Mesodermal cell (in vitro differentiated cells): ENCODE measurements around the gene ARID1B.

Experiments used
- H3K27ac ChIP-seq: 2 replicates; pipeline ENCODE4 v1.7.0; 2013; ENCODE audit warnings: mild to moderate bottlenecking, low read depth, low read length, moderate library complexity; ENCODE audit not compliant: severe bottlenecking
- H3K36me3 ChIP-seq: 2 replicates; pipeline ENCODE4 v1.7.1; 2013; ENCODE audit warnings: mild to moderate bottlenecking, low read length, moderate library complexity; ENCODE audit not compliant: control insufficient read depth, insufficient read depth
- H3K4me1 ChIP-seq: one replicate; pipeline ENCODE4 v1.7.1; 2013; ENCODE audit warnings: mild to moderate bottlenecking, low read length; ENCODE audit not compliant: insufficient read depth, control insufficient read depth, poor library complexity, severe bottlenecking
- H3K4me3 ChIP-seq: 2 replicates; pipeline ENCODE4 v1.7.0; 2013; ENCODE audit warnings: low read length, control low read depth, mild to moderate bottlenecking; ENCODE audit not compliant: insufficient read depth, poor library complexity, severe bottlenecking; ENCODE audit errors: extremely low read depth
- H3K9me3 ChIP-seq: 2 replicates; pipeline ENCODE4 v1.7.1; 2013; ENCODE audit warnings: mild to moderate bottlenecking, low read length, moderate library complexity; ENCODE audit not compliant: control insufficient read depth
- WGBS, 2 experiments: methylation state at CpG; one replicate each; pipeline ENCODE4 v1.1.5; 2013; ENCODE audit warnings: missing lambda C conversion rate in 2 of 2; ENCODE audit not compliant: insufficient coverage in 2 of 2; 5-methylcytosine and 5-hydroxymethylcytosine counted together

Gene ARID1B

GRCh38 chr6:156844089-156844488, 66.9 kb downstream of the ARID1B start:
- Histone ChIP-seq H3K4me1 (peaks cover 42% of the 10 kb centered on the region), H3K9me3 (no peaks in the 10 kb centered on the region), H3K27ac (no peak overlapping the region), H3K4me3 (no peak overlapping the region), H3K36me3 (peaks cover 3% of the 10 kb centered on the region)
- WGBS, 2 experiments: 57 to 100% methylated on average over 1 to 2 of the region's 3 CpGs

GRCh38 chr6:156845454-156846155, 68.4 kb downstream of the ARID1B start:
- peaks cover 35% of the 10 kb centered on the region for H3K4me1 ChIP-seq
- WGBS, 2 experiments: 100% methylated on average over 1 to 3 of the region's 6 CpGs
- H3K27ac ChIP-seq: no peak overlapping the region
- no peaks in the 10 kb centered on the region for H3K9me3 ChIP-seq
- H3K36me3 ChIP-seq: peaks cover 3% of the 10 kb centered on the region
- H3K4me3 ChIP-seq: no peak overlapping the region

- Histone ChIP-seq H3K36me3 (peaks cover 3% of the 10 kb centered on the region), H3K4me3 (no peak overlapping the region), H3K9me3 (no peaks in the 10 kb centered on the region), H3K27ac (peak overlapping the region; percentile 30), H3K4me1 (peaks cover 33% of the 10 kb centered on the region)
- 51 to 66% methylated on average over 2 to 5 of the region's 6 CpGs for WGBS, 2 experiments
These were observed 69.8 kb downstream of the ARID1B start for GRCh38 chr6:156846845-156847599.

GRCh38 chr6:156848123-156848522, 70.9 kb downstream of the ARID1B start:
- H3K4me1 ChIP-seq: peaks cover 38% of the 10 kb centered on the region
- no peak overlapping the region for H3K27ac ChIP-seq
- no peaks in the 10 kb centered on the region for H3K9me3 ChIP-seq
- no peak overlapping the region for H3K4me3 ChIP-seq
- WGBS, 2 experiments: 100% methylated on average over 1 to 2 of the region's 3 CpGs
- H3K36me3 ChIP-seq: peaks cover 3% of the 10 kb centered on the region

- WGBS, 2 experiments: 47 to 67% methylated on average over 3 of the region's 5 CpGs
- no peak overlapping the region for H3K27ac ChIP-seq
- peaks cover 3% of the 10 kb centered on the region for H3K36me3 ChIP-seq
- H3K4me3 ChIP-seq: no peak overlapping the region
- H3K4me1 ChIP-seq: peaks cover 38% of the 10 kb centered on the region
- H3K9me3 ChIP-seq: no peaks in the 10 kb centered on the region
These were observed 71.4 kb downstream of the ARID1B start for GRCh38 chr6:156848533-156848932.

GRCh38 chr6:156849806-156850205, 72.6 kb downstream of the ARID1B start:
- Histone ChIP-seq H3K9me3 (no peaks in the 10 kb centered on the region), H3K4me1 (peaks cover 44% of the 10 kb centered on the region), H3K36me3 (no peaks in the 10 kb centered on the region), H3K4me3 (no peak overlapping the region), H3K27ac (no peak overlapping the region)
- 82 to 84% methylated on average over 7 of the region's 7 CpGs for WGBS, 2 experiments

GRCh38 chr6:156850353-156850752, 73.2 kb downstream of the ARID1B start:
- Histone ChIP-seq H3K9me3 (no peaks in the 10 kb centered on the region), H3K36me3 (no peaks in the 10 kb centered on the region), H3K27ac (no peak overlapping the region), H3K4me1 (peaks cover 44% of the 10 kb centered on the region), H3K4me3 (no peak overlapping the region)
- WGBS, 2 experiments: 68 to 100% methylated on average over 1 to 2 of the region's 3 CpGs

GRCh38 chr6:156851454-156851921, 74.3 kb downstream of the ARID1B start:
- Histone ChIP-seq H3K4me3 (no peak overlapping the region), H3K9me3 (no peaks in the 10 kb centered on the region), H3K36me3 (no peaks in the 10 kb centered on the region), H3K27ac (no peak overlapping the region), H3K4me1 (peaks cover 42% of the 10 kb centered on the region)
- WGBS, 2 experiments: 90% methylated on average over 2 of the region's 3 CpGs; no CpG with 5 or more reads in 1 of the 2 experiments

- peaks cover 34% of the 10 kb centered on the region for H3K4me1 ChIP-seq
- no peak overlapping the region for H3K27ac ChIP-seq
- no peak overlapping the region for H3K4me3 ChIP-seq
- no peaks in the 10 kb centered on the region for H3K36me3 ChIP-seq
- 75% methylated on average over 4 to 5 of the region's 9 CpGs for WGBS, 2 experiments
- no peaks in the 10 kb centered on the region for H3K9me3 ChIP-seq
These were observed 75.1 kb downstream of the ARID1B start for GRCh38 chr6:156852147-156852857.

- WGBS, 2 experiments: 43% methylated on average over 1 of the region's 1 CpG; no CpG with 5 or more reads in 1 of the 2 experiments
- Histone ChIP-seq H3K4me1 (peaks cover 31% of the 10 kb centered on the region), H3K36me3 (no peaks in the 10 kb centered on the region), H3K27ac (no peak overlapping the region), H3K9me3 (no peaks in the 10 kb centered on the region), H3K4me3 (no peak overlapping the region)
These were observed 75.7 kb downstream of the ARID1B start for GRCh38 chr6:156852858-156853216.
